Trophoblast cell (in vitro differentiated cells and primary cell): Measurements from ENCODE around the gene DLK1.

Experiments
- DNase-seq, 2 donors: peaks; one replicate each; pipeline ENCODE4 v3.0.0-alpha.2; 2016
- H2AFZ ChIP-seq: 2 replicates; pipeline ENCODE4 v1.6.1; 2013; ENCODE audit warnings: low read length, moderate library complexity, mild to moderate bottlenecking; ENCODE audit not compliant: insufficient read depth, poor library complexity
- H2AK5ac ChIP-seq: 2 replicates; pipeline ENCODE4 v1.6.1; 2013; ENCODE audit warnings: mild to moderate bottlenecking, low read length
- H2BK120ac ChIP-seq: 2 replicates; pipeline ENCODE4 v1.6.1; 2013; ENCODE audit warnings: low read length, mild to moderate bottlenecking, moderate library complexity; ENCODE audit not compliant: insufficient read depth, poor library complexity
- H2BK12ac ChIP-seq: 2 replicates; pipeline ENCODE4 v1.6.1; 2013; ENCODE audit warnings: mild to moderate bottlenecking, low read length, moderate library complexity
- H2BK5ac ChIP-seq: 2 replicates; pipeline ENCODE4 v1.6.1; 2013; ENCODE audit warnings: low read length, low read depth, moderate library complexity, mild to moderate bottlenecking; ENCODE audit not compliant: poor library complexity
- H3K14ac ChIP-seq: 2 replicates; pipeline ENCODE4 v1.6.1; 2013; ENCODE audit warnings: mild to moderate bottlenecking, low read length
- H3K18ac ChIP-seq: 2 replicates; pipeline ENCODE4 v1.6.1; 2013; ENCODE audit warnings: mild to moderate bottlenecking, low read length
- H3K23ac ChIP-seq: 2 replicates; pipeline ENCODE4 v1.6.1; 2013; ENCODE audit warnings: low read length
- H3K27ac ChIP-seq: 2 replicates; pipeline ENCODE4 v1.5.1; 2013; ENCODE audit warnings: low read depth, mild to moderate bottlenecking, inconsistent platforms, low read length, moderate library complexity
- H3K27me3 ChIP-seq: 2 replicates; pipeline ENCODE4 v1.6.1; 2013; ENCODE audit warnings: inconsistent platforms, mild to moderate bottlenecking, low read length, moderate library complexity; ENCODE audit not compliant: insufficient read depth
- H3K36me3 ChIP-seq, 2 experiments: 1 replicate in 1 of 2; 2 replicates in 1 of 2; pipeline ENCODE4 v1.6.1; 2013; ENCODE audit warnings: low read length in 2 of 2, mild to moderate bottlenecking in 2 of 2, moderate library complexity in 1 of 2; ENCODE audit not compliant: insufficient read depth in 2 of 2, control insufficient read depth in 1 of 2
- H3K4ac ChIP-seq: 2 replicates; pipeline ENCODE4 v1.6.1; 2013; ENCODE audit warnings: low read depth, mild to moderate bottlenecking, low read length, moderate library complexity
- H3K4me1 ChIP-seq, 2 experiments: 1 replicate in 1 of 2; 2 replicates in 1 of 2; pipeline ENCODE4 v1.6.1; 2013; ENCODE audit warnings: low read length in 2 of 2, mild to moderate bottlenecking in 2 of 2, moderate library complexity in 1 of 2; ENCODE audit not compliant: insufficient read depth in 2 of 2, control insufficient read depth in 1 of 2
- H3K4me2 ChIP-seq: 2 replicates; pipeline ENCODE4 v1.6.1; 2013; ENCODE audit warnings: inconsistent platforms, mild to moderate bottlenecking, low read length, moderate library complexity
- H3K4me3 ChIP-seq: 2 replicates; pipeline ENCODE4 v1.5.1; 2013; ENCODE audit warnings: mild to moderate bottlenecking, low read depth, low read length, inconsistent platforms
- H3K79me1 ChIP-seq: one replicate; pipeline ENCODE4 v1.6.1; 2013; ENCODE audit warnings: low read length
- H3K79me2 ChIP-seq: 2 replicates; pipeline ENCODE4 v1.6.1; 2013; ENCODE audit warnings: low read length, mild to moderate bottlenecking; ENCODE audit not compliant: control insufficient read depth, insufficient read depth, poor library complexity
- H3K9ac ChIP-seq: 2 replicates; pipeline ENCODE4 v1.6.1; 2013; ENCODE audit warnings: mild to moderate bottlenecking, low read length
- H3K9me3 ChIP-seq: 2 replicates; pipeline ENCODE4 v1.6.1; 2013; ENCODE audit warnings: low read depth, mild to moderate bottlenecking, control low read depth, inconsistent platforms, low read length; ENCODE audit not compliant: insufficient read depth
- H4K12ac ChIP-seq: 2 replicates; pipeline ENCODE4 v1.6.1; 2013; ENCODE audit warnings: low read depth, mild to moderate bottlenecking, low read length, moderate library complexity
- H4K8ac ChIP-seq: 2 replicates; pipeline ENCODE4 v1.6.1; 2013; ENCODE audit warnings: low read depth, mild to moderate bottlenecking, low read length, moderate library complexity
- H4K91ac ChIP-seq: one replicate; pipeline ENCODE4 v1.6.1; 2013; ENCODE audit warnings: low read depth, mild to moderate bottlenecking, low read length, moderate library complexity
- WGBS: extraction: QIAGEN DNeasy Blood & Tissue Kit; methylation state at CpG from one replicate; pipeline ENCODE4 v1.1.7; 2013; ENCODE audit warnings: missing lambda C conversion rate; ENCODE audit not compliant: insufficient read length, insufficient coverage; ENCODE audit errors: extremely low coverage; 5-methylcytosine and 5-hydroxymethylcytosine counted together

DLK1 gene

DNA sequence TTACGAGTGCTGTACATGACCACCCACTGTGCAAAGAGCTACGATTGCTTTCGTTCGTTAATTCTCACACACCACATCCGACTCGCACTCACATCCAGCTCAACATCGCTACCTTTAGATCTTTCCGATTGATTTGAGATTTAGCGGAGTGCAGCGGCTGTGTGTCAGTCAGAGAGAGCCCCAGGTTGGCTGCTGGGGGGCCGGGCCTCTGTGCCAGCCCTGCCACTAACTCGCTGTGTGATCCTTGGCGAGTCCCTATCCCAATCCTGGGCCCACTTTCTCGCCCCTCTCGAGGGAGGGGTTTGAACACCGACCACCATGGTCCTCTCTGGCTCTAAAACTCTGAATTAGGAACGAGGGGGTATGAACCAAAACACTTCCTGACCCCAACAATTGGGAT lies 8.6 kb downstream of the DLK1 start:
- Histone ChIP-seq H2AFZ (no peak overlapping the region), H3K4me1 (no peaks in the 10 kb centered on the region), H2AK5ac (no peak overlapping the region), H3K4me3 (no peak overlapping the region), H3K23ac (no peak overlapping the region), H4K91ac (no peak overlapping the region), H3K79me2 (no peaks in the 10 kb centered on the region), H4K12ac (no peak overlapping the region), H3K27ac (no peak overlapping the region), H3K9me3 (peaks cover 3% of the 10 kb centered on the region), H3K18ac (no peak overlapping the region), H2BK120ac (no peak overlapping the region), H2BK12ac (no peak overlapping the region), H3K9ac (no peak overlapping the region), H4K8ac (no peak overlapping the region), H3K27me3 (no peaks in the 10 kb centered on the region), H3K4ac (no peak overlapping the region), H3K4me2 (no peak overlapping the region), H3K79me1 (no peaks in the 10 kb centered on the region), H3K36me3 (no peaks in the 10 kb centered on the region), H2BK5ac (no peak overlapping the region), H3K14ac (no peak overlapping the region)
- no peak for DNase-seq
- 100% methylated on average over 6 of the region's 17 CpGs for WGBS

- Histone ChIP-seq H2BK120ac (no peak overlapping the region), H3K27ac (no peak overlapping the region), H4K12ac (no peak overlapping the region), H4K91ac (no peak overlapping the region), H2AK5ac (no peak overlapping the region), H3K23ac (no peak overlapping the region), H3K14ac (no peak overlapping the region), H3K36me3 (no peaks in the 10 kb centered on the region), H4K8ac (no peak overlapping the region), H3K79me1 (no peaks in the 10 kb centered on the region), H3K9ac (no peak overlapping the region), H2AFZ (no peak overlapping the region), H3K4me3 (no peak overlapping the region), H2BK12ac (no peak overlapping the region), H3K27me3 (no peaks in the 10 kb centered on the region), H2BK5ac (no peak overlapping the region), H3K4me1 (no peaks in the 10 kb centered on the region), H3K18ac (no peak overlapping the region), H3K4ac (no peak overlapping the region), H3K79me2 (no peaks in the 10 kb centered on the region), H3K9me3 (peaks cover 7% of the 10 kb centered on the region), H3K4me2 (no peak overlapping the region)
- 100% methylated on average over 4 of the region's 22 CpGs for whole genome bisulfite sequencing
- no peak for DNase-seq
Observed at GRCh38 chr14:100736269-100737180, 9.8 kb downstream of the DLK1 start.

DNA sequence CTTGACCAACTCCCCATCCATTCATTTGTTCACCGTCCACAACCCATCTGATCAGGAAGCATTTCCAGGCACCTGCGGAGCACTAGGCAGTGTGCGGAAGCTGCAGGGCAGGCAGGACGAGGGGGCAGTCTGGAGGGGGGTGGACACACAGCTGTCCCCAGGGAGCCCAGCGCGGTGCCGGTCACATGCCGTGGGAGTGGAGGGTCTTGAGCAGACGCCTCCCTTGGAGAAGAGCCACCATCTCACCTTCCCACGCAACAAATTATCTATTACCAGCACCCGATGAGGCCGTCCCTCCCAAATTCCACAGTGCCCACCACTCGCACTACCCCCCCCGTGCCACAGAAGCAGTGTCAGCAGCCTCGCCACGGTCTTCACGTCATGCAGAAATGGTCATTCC lies 10.8 kb downstream of the DLK1 start:
- Histone ChIP-seq H3K9ac (no peak overlapping the region), H2BK12ac (no peak overlapping the region), H3K79me2 (no peaks in the 10 kb centered on the region), H3K27ac (no peak overlapping the region), H4K8ac (no peak overlapping the region), H3K4me3 (no peak overlapping the region), H3K4ac (no peak overlapping the region), H2BK5ac (no peak overlapping the region), H3K14ac (no peak overlapping the region), H3K27me3 (no peaks in the 10 kb centered on the region), H2AFZ (no peak overlapping the region), H3K36me3 (no peaks in the 10 kb centered on the region), H2AK5ac (no peak overlapping the region), H2BK120ac (no peak overlapping the region), H3K9me3 (peaks cover 7% of the 10 kb centered on the region), H3K18ac (no peak overlapping the region), H3K4me2 (no peak overlapping the region), H3K79me1 (no peaks in the 10 kb centered on the region), H4K12ac (no peak overlapping the region), H3K4me1 (no peaks in the 10 kb centered on the region), H4K91ac (no peak overlapping the region), H3K23ac (no peak overlapping the region)
- DNase-seq, result no peak
- no CpG with 5 or more reads among the region's 17 CpGs for WGBS

DNA sequence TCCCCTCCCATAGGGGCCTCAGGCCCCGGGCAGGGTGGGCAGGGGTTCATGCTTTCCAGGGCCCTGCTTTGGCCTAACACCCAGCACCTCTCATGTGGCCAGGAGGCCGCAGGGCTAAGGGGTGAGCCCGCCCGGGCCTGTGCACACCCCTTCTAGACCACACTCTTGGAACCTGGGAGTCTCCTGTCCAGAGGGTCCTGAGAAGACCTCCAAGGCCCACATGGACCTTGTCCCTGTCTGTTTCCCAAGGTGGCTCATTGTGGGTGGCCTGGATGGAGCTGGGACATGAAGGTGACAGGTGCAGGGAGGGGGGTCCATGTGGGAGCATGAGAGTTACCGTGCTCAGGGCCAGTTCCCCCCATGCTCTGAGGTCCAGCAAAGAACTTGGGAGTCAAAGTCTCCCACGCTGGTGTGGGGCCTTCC lies 11.6 kb downstream of the DLK1 start:
- no peak overlapping the region for H2BK5ac ChIP-seq
- no peak overlapping the region for H2BK12ac ChIP-seq
- no peak overlapping the region for H4K8ac ChIP-seq
- H3K79me1 ChIP-seq, result no peaks in the 10 kb centered on the region
- no peaks in the 10 kb centered on the region for H3K4me1 ChIP-seq
- DNase-seq, result no peak
- no peak overlapping the region for H3K4ac ChIP-seq
- no peak overlapping the region for H3K4me2 ChIP-seq
- H3K36me3 ChIP-seq, result no peaks in the 10 kb centered on the region
- no peak overlapping the region for H2AK5ac ChIP-seq
- no peak overlapping the region for H4K12ac ChIP-seq
- H3K18ac ChIP-seq, result no peak overlapping the region
- no peak overlapping the region for H3K9ac ChIP-seq
- H4K91ac ChIP-seq, result no peak overlapping the region
- H3K27ac ChIP-seq, result no peak overlapping the region
- no peak overlapping the region for H3K4me3 ChIP-seq
- no peak overlapping the region for H2BK120ac ChIP-seq
- no CpG with 5 or more reads among the region's 6 CpGs for WGBS
- no peak overlapping the region for H3K23ac ChIP-seq
- no peaks in the 10 kb centered on the region for H3K79me2 ChIP-seq
- no peak overlapping the region for H2AFZ ChIP-seq
- H3K14ac ChIP-seq, result no peak overlapping the region
- H3K9me3 ChIP-seq, result peaks cover 7% of the 10 kb centered on the region
- no peaks in the 10 kb centered on the region for H3K27me3 ChIP-seq
